Astrocyte (in vitro differentiated cells and primary cell): ENCODE data around the gene LRP10.

ENCODE experiments used
- EZH2 ChIP-seq: IDR thresholded peaks from 2 replicates; pipeline ENCODE4 v1.6.1; 2012; ENCODE audit warnings: mild to moderate bottlenecking, low read length, inconsistent platforms; ENCODE audit not compliant: insufficient read depth
- TF ChIP-seq, protein P1 (sequence below): IDR thresholded peaks from 2 replicates; pipeline ENCODE4 v1.5.1; 2011; ENCODE audit warnings: low read depth, mild to moderate bottlenecking, inconsistent platforms, low read length, moderate library complexity; ENCODE audit not compliant: insufficient read depth

DNA sequence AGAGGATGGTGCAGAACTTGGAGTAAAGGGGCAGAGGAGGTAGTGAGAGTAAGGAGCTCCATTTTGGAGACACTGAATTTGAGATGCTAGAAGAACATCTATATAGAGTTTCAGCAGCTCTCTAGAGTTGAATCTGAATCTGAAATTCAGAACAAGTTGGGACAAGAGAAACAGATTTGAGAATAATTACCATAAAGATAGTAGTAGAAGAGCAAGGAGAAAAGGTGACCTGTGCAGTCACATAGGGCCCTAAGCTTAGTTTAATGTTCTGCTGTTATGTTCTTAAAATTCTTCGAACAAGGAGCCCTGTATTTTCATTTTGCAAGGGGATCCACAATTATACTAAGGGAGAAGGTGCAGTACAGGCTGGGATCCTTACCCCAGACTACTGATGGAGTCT, 18.9 kb downstream of the LRP10 start:
- TF ChIP-seq, protein P1, sequence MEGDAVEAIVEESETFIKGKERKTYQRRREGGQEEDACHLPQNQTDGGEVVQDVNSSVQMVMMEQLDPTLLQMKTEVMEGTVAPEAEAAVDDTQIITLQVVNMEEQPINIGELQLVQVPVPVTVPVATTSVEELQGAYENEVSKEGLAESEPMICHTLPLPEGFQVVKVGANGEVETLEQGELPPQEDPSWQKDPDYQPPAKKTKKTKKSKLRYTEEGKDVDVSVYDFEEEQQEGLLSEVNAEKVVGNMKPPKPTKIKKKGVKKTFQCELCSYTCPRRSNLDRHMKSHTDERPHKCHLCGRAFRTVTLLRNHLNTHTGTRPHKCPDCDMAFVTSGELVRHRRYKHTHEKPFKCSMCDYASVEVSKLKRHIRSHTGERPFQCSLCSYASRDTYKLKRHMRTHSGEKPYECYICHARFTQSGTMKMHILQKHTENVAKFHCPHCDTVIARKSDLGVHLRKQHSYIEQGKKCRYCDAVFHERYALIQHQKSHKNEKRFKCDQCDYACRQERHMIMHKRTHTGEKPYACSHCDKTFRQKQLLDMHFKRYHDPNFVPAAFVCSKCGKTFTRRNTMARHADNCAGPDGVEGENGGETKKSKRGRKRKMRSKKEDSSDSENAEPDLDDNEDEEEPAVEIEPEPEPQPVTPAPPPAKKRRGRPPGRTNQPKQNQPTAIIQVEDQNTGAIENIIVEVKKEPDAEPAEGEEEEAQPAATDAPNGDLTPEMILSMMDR, result no peak
- no peak for TF ChIP-seq EZH2
